ENCODE data around the gene ABCA8.

Gene ABCA8

DNA sequence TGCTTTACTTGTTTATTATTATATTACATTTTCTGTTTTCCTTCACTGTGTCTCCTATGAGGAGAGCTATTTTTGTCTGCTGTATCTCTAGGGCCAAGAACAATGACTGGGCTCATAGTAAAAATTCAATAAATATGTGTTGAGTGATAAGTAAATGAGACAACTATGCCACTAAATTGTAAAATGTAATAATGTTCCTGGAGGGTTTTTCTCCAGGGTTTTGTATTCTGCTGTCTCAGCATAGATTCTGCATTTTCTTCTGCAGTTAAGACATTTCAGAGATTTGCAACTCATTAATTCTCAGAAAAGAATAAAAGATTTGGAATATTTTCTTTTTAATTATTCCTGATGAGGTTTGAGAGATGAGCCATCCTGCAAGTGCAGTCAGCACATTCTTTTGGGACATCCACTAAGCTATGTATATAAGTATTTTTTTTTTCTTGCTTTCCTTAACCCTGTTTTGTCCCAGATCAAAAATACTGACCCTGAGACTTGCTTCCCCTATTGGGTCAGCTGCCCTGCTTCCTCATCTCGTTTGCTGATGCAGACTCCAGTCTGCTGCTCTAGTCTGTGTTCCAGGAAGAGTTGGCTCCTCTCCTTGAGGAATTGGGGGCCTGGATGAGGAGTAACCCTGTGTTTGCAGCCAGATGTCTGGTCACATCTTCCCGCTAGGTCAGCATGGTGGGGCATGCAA is 122.9 kb downstream of the ABCA8 start:
- Histone ChIP-seq H3K9me2 (replicated peaks; ENCODE audit: insufficient read depth, low read length) (no peaks in the 10 kb centered on the region), H3K27ac (ENCODE audit: low read depth, low read length) (no peak overlapping the region), H4K20me1 (ENCODE audit: low read depth, low read length) (no peaks in the 10 kb centered on the region), H2AFZ (ENCODE audit: low read depth, low read length, severe bottlenecking) (no peak overlapping the region), H3K4me2 (ENCODE audit: low read depth, low read length, poor library complexity, severe bottlenecking) (no peak overlapping the region), H3K9me3 (ENCODE audit: insufficient read depth, low read length) (no peaks in the 10 kb centered on the region), H3K79me2 (ENCODE audit: insufficient read depth, low read length) (no peaks in the 10 kb centered on the region), H3K27me3 (ENCODE audit: low read length) (no peaks in the 10 kb centered on the region), H3K9ac (ENCODE audit: low read length) (no peak overlapping the region), H3F3A (ENCODE audit: insufficient read depth) (no peaks in the 10 kb centered on the region), H3K36me3 (ENCODE audit: low read length) (no peaks in the 10 kb centered on the region), H3K4me3 (ENCODE audit: insufficient read depth, low read length, poor library complexity, severe bottlenecking) (no peak overlapping the region)
- TF ChIP-seq, protein P1, sequence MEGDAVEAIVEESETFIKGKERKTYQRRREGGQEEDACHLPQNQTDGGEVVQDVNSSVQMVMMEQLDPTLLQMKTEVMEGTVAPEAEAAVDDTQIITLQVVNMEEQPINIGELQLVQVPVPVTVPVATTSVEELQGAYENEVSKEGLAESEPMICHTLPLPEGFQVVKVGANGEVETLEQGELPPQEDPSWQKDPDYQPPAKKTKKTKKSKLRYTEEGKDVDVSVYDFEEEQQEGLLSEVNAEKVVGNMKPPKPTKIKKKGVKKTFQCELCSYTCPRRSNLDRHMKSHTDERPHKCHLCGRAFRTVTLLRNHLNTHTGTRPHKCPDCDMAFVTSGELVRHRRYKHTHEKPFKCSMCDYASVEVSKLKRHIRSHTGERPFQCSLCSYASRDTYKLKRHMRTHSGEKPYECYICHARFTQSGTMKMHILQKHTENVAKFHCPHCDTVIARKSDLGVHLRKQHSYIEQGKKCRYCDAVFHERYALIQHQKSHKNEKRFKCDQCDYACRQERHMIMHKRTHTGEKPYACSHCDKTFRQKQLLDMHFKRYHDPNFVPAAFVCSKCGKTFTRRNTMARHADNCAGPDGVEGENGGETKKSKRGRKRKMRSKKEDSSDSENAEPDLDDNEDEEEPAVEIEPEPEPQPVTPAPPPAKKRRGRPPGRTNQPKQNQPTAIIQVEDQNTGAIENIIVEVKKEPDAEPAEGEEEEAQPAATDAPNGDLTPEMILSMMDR (IDR thresholded peaks at IDR 0.05; ENCODE audit: insufficient read depth, low read length, poor library complexity, severe bottlenecking) = no peak
- no peak for TF ChIP-seq EZH2phosphoT487 (conservative IDR thresholded peaks at IDR 0.05; ENCODE audit: low read length)

DNA sequence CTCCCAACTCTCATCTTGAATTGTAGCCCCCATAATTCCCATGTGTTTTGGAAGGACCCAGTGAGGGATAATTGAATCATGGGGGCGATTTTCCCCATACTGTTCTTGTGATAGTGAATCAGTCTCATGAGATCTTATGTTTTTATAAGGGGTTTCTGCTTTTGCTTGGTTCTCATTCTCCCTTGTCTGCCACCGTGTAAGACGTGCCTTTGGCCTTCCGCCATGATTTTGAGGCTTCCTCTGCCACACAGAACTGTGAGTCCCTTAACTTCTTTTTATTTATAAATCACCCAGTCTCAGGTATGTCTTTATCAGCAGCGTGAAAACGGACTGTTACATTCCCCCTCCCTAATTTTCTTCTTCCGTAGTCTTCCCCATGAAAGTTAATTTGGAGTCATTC is 124.0 kb downstream of the ABCA8 start:
- Histone ChIP-seq H3K27me3 (ENCODE audit: low read length) (no peaks in the 10 kb centered on the region), H3K9ac (ENCODE audit: low read length) (no peak overlapping the region), H3K9me2 (replicated peaks; ENCODE audit: insufficient read depth, low read length) (no peaks in the 10 kb centered on the region), H4K20me1 (ENCODE audit: low read depth, low read length) (no peaks in the 10 kb centered on the region), H3K4me3 (ENCODE audit: insufficient read depth, low read length, poor library complexity, severe bottlenecking) (no peak overlapping the region), H3F3A (ENCODE audit: insufficient read depth) (no peaks in the 10 kb centered on the region), H3K27ac (ENCODE audit: low read depth, low read length) (no peak overlapping the region), H3K9me3 (ENCODE audit: insufficient read depth, low read length) (no peaks in the 10 kb centered on the region), H3K79me2 (ENCODE audit: insufficient read depth, low read length) (no peaks in the 10 kb centered on the region), H2AFZ (ENCODE audit: low read depth, low read length, severe bottlenecking) (no peak overlapping the region), H3K36me3 (ENCODE audit: low read length) (no peaks in the 10 kb centered on the region), H3K4me2 (ENCODE audit: low read depth, low read length, poor library complexity, severe bottlenecking) (no peak overlapping the region)
- TF ChIP-seq EZH2phosphoT487 (conservative IDR thresholded peaks at IDR 0.05; ENCODE audit: low read length) = no peak
- TF ChIP-seq, protein P1 (IDR thresholded peaks at IDR 0.05; ENCODE audit: insufficient read depth, low read length, poor library complexity, severe bottlenecking) = no peak

DNA sequence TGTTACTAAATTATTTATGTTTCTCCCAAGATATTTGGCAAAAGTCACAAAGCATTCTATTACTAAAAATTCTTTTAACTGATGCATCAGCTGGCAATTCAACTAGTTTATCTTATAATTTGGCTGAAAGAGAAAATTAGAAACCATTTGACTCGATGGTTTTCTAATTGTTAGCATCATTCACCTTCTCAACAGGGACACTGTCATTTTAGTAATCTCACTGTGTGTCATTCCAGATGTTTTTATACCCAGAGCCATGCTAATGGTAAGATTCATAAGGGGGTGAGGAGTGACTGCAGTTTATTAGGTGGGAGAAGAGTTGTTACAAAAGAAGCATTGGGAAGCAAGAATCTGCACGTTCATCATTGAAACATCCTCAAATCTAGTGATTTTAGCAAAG is 124.9 kb downstream of the ABCA8 start:
- Histone ChIP-seq H3K9me3 (ENCODE audit: insufficient read depth, low read length) (no peaks in the 10 kb centered on the region), H3K4me2 (ENCODE audit: low read depth, low read length, poor library complexity, severe bottlenecking) (no peak overlapping the region), H3F3A (ENCODE audit: insufficient read depth) (no peaks in the 10 kb centered on the region), H3K36me3 (ENCODE audit: low read length) (no peaks in the 10 kb centered on the region), H3K9ac (ENCODE audit: low read length) (no peak overlapping the region), H2AFZ (ENCODE audit: low read depth, low read length, severe bottlenecking) (no peak overlapping the region), H3K4me3 (ENCODE audit: insufficient read depth, low read length, poor library complexity, severe bottlenecking) (no peak overlapping the region), H3K79me2 (ENCODE audit: insufficient read depth, low read length) (no peaks in the 10 kb centered on the region), H3K9me2 (replicated peaks; ENCODE audit: insufficient read depth, low read length) (no peaks in the 10 kb centered on the region), H3K27me3 (ENCODE audit: low read length) (no peaks in the 10 kb centered on the region), H3K27ac (ENCODE audit: low read depth, low read length) (no peak overlapping the region), H4K20me1 (ENCODE audit: low read depth, low read length) (no peaks in the 10 kb centered on the region)
- TF ChIP-seq, protein P1 (IDR thresholded peaks at IDR 0.05; ENCODE audit: insufficient read depth, low read length, poor library complexity, severe bottlenecking) = no peak

Measured in SU-DHL-6 (cell line).